ENCODE data around the gene ZNF319.

GRCh38 chr16:57993897-57994296 is 6.6 kb downstream of the ZNF319 start:
- no peak for TF ChIP-seq CTCF (IDR thresholded peaks at IDR 0.05; ENCODE audit: low read depth, low read length, missing input control)
- no peak for TF ChIP-seq SP1 (IDR thresholded peaks at IDR 0.05)
- no peak for TF ChIP-seq YY1 (IDR thresholded peaks at IDR 0.05)
- TF ChIP-seq MAX (IDR thresholded peaks at IDR 0.05) = no peak
- no peak for TF ChIP-seq ATF3 (IDR thresholded peaks at IDR 0.05)
